NCI-H69 (cell line): ENCODE measurements around the gene ALOX15B.
A peak's percentile ranks its signal among the peaks of the same experiment; 100 is the strongest.
"Not testable (repeated sequence)": the region's sequence is repeated elsewhere in the genome, so short reads cannot be mapped to it uniquely, and the experiment has no call there.

ENCODE experiments used
- DNase-seq: peaks from one replicate; lab custom pipeline; 2025; lab: John Stamatoyannopoulos, UW

Gene ALOX15B

DNA sequence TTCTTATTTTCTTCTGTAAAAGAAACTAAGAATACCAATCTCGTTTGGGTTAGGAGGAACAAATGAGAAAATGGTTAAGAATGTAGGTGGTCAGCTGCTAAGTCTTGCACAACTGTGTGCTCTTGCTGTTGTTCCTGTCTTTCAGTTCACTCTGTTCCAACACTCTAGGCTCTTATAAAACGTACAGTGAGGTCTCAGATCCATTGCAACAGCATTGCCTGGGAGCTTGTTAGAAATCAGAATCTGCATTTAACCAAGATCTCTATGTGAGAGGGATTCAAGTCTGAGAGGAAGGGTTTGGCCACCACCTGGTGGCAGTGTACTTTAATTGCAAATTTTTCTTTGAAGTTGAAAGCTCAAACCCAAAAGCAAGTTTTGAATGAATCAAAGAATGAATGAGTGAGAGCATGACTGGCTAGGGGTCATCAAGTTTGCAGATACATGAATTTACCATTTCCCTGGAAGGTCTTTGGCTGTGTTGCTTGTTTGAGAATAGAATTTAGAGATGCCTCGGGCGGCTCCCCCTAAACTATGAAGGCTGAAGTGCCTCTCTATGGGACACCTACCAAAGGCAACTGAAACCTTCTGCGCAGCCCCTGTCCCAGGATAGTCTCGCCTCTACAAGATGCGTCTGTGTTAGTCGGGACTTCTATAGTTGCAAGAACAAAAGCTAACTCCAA is 2.5 kb downstream of the ALOX15B start:
- peak; percentile 52 for DNase-seq

DNA sequence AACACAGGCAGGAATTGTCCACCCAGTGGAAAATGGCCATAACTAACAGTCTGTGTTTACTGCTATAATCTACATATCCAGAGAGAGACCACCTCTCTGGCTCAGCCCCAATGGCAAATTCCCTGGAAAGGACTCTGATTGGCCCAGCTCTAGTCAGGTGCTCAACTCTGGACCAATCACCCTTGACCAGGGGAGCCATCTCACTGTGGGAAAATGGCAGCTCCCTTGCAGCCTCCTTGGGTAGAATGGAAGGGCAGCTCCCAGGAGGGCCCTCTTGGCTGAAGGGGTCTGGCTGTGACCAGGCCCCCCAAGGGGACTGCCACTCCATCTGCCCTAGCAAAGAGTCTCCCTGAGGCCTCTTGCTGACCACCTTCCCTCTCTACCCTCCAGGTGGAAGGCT is 3.1 kb downstream of the ALOX15B start:
- no peak for DNase-seq

DNA sequence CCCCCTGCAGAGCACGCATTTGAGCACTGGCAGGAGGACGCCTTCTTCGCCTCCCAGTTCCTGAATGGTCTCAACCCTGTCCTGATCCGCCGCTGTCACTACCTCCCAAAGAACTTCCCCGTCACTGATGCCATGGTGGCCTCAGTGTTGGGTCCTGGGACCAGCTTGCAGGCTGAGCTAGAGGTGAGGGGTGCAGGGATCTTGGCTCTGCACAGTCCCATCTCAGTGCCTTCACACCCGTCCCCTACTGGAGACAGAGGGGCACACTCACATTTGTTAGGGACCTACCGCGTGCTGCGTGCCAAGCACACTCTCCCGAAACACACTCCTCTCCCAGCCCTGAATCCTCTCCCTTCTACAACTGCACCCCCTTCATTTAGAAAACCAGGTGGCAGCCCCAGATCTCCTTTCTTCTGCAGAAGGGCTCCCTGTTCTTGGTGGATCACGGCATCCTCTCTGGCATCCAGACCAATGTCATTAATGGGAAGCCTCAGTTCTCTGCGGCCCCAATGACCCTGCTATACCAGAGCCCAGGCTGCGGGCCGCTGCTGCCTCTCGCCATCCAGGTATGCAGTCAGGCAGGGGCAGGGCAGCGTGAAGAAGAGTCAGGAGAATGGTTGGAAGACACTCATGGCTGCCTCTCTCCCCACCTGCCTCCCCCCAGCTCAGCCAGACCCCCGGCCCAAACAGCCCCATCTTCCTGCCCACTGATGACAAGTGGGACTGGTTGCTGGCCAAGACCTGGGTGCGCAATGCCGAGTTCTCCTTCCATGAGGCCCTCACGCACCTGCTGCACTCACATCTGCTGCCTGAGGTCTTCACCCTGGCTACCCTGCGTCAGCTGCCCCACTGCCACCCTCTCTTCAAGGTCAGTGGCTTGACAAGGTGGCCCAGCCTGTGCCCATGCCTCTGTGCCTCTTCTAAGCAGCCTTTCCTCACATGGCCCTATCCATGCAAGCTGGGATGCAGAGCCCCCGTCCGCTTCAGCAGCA is 6.3 kb downstream of the ALOX15B start:
- DNase-seq, result no peak

DNA sequence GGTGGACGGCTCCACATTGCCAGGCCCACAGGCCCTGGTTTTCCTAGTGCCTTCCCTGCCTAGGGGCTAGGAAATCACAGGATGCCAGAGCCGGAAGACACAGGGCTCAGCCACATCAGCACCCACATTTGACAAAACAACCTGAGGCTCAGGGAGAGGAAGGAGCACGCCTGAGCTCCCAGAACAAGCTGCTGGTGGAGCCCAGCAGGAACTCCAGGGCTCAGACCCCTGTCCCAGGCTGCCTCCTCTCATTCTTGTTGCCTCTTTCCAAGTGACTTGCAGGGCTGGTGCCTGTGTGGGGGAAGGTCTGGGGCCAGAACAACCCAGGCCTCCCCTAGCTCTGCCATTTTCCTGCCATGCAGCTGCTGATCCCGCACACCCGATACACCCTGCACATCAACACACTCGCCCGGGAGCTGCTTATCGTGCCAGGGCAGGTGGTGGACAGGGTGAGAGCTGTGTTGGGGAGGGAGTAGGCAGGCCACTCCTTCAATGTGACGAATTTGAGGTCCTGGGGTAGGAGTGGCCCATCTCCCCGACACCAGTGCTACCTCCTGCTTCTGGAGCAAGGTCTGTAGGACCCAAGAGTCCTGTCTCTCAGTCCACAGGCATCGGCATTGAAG is 7.6 kb downstream of the ALOX15B start:
- no peak for DNase-seq

DNA sequence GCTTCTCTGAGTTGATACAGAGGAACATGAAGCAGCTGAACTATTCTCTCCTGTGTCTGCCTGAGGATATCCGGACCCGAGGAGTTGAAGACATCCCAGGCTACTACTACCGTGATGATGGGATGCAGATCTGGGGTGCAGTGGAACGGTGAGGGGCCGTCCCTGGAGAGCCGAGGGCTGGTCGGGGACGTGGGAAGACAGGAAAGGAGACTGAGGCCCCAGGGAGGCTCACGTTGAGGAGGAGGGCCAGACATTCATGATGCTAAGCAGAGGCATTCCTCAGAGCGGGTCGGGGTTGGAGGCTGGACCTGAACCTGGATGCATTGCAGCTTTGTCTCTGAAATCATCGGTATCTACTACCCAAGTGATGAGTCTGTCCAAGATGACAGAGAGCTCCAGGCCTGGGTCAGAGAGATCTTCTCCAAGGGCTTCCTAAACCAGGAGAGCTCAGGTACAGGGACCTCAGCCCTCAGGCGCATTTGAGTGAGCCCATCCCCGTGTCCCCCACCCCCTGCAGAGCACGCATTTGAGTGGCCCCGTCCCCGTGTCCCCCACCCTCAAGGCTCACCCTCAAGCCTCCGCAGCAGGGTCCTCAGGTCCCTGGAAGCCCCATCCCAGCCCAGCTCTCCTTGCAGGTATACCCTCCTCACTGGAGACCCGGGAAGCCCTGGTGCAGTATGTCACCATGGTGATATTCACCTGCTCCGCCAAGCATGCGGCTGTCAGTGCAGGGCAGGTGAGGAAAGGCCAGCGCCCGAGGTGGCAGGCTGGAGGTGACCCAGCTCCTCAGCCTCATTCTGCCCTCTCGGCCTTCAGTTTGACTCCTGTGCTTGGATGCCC is 8.3 kb downstream of the ALOX15B start:
- no peak for DNase-seq

DNA sequence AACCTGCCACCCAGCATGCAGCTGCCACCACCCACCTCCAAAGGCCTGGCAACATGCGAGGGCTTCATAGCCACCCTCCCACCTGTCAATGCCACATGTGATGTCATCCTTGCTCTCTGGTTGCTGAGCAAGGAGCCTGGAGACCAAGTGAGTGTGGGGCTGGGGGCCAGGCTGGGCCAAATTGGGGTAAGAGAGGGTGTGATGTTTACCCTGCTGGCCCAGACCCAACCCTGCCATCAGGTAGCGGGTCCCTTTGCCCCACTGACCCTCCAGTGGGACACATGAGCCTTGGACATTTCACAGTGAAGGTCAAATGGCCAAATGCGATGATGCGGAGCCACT is 8.9 kb downstream of the ALOX15B start:
- no peak for DNase-seq

DNA sequence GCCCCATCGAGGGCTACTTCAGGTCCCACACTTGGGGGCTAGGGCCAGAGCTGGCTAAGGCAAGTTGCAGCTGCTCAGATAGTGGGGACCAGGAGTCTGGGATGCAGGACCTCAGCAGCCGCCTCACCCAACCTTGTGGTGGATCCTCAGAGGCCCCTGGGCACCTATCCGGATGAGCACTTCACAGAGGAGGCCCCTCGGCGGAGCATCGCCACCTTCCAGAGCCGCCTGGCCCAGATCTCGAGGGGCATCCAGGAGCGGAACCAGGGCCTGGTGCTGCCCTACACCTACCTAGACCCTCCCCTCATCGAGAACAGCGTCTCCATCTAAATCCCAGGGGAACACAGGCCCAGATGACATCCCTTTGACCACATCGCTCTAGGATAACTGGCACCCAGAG is 9.4 kb downstream of the ALOX15B start:
- DNase-seq, result no peak

DNA sequence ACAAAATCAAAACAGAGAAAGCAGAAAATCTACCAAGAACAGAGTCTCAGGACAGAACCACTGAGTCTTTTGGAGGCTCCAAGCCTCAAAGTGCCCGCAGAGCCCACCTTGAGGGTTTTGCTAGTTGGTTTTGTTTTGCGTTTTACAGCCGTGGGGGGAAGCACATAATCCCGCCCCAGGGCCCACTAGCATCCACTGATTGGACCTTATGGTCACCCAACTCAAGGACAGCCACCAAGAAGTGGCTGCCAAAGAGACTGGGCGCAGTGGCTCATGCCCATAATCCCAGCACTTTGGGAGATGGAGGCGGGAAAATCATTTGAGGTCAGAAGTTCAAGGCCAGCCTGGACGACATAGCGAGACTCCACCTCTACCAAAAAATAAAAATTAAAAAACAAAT is 9.9 kb downstream of the ALOX15B start:
- no peak for DNase-seq

DNA sequence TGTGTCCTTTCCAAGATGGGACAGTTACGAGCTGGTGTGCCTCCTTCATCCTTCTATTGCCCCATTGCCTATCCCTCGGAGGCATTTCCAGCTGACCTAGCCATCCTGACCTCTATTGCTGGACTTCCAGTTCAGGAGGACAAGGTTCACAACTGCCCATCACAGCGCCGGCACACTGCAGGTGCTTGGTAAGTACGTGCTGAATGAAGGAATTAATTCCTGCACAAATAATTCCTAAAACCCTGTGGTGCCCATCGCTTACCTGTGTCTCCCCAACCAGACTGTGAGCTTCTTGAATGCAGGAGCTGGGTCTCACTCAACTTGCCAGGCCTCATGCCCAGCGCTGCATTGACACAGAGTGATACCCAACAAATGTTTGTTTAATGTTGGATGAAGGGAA is 13.0 kb downstream of the ALOX15B start:
- DNase-seq, result no peak

DNA sequence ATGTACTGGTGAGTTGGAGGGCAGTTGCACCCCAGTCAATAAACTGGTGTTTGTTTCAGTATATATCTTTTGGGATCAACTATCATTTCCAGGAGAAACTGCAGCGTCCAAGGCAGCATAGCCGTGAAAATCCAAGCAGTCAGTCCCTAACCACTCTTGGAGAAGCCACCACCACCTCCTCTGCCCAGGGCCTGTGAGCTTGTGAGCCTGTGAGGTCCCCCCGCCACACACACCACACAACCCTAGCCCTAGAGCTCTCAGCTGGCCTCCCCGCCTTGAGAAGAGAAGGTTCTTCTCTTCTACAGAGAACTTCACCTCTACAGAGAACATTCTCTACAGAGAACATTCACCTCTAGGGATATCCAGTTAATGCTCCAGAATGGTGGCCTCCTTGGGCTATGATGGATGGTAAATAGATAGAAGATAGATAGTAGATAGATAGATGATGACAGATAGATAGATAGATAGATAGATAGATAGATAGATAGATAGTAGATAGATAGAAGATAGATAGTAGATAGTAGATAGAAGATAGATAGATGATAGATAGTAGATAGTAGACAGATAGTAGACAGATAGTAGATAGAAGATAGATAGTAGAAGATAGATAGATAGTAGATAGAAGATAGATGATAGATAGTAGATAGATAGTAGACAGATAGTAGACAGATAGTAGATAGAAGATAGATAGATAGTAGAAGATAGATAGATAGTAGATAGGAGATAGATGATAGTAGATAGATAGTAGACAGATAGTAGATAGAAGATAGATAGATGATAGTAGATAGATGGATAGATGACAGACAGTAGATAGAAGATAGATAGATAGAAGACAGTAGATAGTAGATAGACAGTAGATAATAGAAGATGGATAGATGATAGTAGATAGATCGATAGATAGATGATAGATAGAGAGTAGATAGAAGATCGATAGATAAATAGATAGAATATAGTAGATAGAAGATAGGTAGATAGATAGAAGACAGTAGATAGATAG is 13.7 kb downstream of the ALOX15B start:
- DNase-seq, result no peak

DNA sequence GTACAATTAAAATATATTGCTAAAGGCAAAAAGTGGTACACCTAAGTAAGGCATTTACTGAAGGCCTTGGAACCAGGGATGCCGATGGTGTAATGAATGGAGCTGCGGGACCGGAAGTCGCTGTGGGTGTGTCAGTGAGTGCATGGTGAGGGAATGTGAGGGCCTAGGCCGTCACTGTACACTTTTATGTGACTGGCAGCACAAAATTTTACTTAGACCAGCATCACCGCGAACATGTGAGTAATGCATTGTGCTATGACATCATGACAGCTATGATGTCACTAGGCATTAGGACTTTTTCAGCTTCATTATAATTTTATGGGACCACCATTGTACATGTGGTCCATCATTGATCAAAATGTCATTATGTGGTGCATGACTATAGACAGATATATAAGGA is 14.7 kb downstream of the ALOX15B start:
- no peak for DNase-seq

DNA sequence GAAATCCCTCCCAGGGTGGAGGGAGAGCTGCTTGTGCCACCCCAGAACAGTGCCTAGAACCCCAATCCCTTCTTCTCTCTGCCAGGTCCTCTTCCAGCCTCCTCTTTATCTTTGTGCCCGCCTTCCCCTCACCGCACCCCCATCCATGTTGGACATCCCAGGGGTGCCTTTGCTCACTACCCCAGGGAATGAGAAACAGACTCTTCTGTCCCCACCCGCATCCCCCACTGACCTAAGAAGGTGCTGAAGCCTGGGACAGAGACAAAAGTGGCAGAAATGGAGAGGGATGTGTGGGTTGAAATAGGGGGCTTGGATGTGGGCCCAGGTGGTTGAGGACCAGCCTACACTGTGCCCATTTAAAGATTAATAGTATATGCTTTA is 17.0 kb downstream of the ALOX15B start:
- no peak for DNase-seq

DNA sequence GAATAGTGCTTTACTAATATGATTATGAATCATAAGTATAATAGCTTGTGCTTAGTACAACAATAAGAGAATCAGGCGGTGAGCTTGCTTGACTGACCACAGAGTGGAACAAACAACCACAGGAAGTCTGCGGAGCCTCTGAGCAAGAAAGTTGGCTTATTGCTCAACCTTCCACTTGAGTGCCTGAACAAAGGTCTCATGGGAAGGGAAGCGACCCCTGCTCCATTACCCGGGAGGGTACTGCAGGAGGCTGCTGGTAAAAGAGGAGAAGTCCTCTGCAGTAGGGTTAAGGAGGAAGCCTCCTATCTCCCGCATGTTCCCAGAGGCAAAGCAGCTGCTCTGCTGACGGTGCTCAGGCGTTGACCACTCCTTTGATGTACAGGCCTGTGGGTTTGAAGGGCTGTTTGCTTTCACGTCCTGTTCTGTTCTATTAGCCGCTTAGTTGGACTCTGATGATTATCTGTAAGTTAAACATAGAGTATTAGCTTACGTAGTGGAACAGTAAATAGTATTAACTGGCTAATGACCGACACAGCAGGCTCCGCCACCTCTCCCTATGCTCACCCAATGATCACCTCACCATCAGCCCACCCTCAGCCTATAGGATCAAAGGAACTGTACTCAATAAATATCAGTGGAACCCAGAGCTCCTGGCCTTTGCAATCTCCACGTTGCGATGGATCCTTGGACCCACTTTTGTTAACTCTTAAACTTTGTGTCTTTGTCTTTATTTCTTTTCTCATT is 17.5 kb downstream of the ALOX15B start:
- DNase-seq, result no peak

DNA sequence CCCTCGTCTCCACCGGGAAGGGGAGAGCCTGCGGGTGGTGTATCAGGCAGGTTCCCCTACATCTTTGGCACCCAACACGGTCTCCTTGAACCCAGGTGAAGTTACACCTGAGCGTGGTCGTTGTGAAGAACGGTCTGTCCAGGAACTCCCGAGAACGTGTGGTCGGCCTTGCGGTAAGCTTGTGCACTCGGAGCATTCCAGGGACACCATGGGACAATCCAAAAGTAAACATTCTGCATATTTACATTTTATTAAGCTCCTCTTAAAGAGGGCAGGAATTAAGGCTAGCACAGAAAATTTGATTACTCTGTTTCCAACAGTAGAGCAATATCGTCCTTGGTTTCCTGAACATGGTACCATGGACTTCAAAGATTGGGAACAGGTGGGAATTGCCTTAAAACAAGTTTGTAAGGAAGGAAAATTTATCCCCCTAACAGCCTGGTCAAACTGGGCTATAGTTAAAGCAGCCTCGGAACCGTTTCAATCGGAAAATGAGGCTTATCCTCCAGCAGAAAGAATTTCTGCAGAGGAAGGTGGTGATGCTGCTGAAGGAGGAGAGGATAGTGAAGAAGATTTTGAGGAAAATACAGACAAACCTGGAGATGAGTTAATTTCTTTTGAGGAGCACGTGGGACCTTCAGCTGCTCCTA is 18.2 kb downstream of the ALOX15B start:
- no peak for DNase-seq

DNA sequence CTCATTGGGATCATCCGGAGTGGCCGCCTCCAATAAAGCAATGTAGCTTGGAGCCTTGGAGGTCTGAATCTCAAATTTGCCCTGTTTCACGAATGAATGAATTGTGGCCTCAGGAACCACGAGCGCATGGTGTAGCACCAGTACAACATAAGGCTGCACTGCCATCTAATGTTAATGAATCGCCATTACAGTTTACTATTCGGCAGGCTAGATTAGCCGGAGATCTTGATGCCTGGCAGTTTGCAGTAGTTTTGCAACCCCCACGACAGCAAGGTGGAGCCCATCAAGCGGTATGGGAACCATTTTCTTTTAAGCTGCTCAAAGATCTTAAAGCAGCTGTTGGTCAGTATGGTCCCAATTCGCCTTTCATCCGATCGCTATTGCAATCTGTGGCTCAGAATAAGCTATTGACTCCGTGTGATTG is 18.8 kb downstream of the ALOX15B start:
- DNase-seq, result peak; percentile 70

DNA sequence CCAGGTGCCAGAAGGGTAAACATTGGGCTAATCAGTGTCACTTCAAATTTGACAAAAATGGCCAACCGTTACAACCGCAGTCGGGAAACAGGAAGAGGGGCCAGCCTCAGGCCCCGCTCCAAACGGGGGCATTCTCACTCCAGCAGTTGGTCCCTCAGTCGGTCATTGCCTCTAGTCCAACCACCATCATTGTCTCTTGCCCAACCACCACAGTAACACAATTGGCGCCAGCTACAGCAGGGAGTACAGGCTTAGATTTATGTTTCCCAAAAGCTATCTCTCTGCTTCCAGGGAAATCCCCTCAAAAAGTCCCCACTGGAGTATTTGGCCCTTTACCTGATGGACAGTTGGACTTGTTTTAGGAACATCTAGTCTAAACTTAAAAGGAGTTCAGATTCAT is 20.3 kb downstream of the ALOX15B start:
- peak; percentile 40 for DNase-seq

DNA sequence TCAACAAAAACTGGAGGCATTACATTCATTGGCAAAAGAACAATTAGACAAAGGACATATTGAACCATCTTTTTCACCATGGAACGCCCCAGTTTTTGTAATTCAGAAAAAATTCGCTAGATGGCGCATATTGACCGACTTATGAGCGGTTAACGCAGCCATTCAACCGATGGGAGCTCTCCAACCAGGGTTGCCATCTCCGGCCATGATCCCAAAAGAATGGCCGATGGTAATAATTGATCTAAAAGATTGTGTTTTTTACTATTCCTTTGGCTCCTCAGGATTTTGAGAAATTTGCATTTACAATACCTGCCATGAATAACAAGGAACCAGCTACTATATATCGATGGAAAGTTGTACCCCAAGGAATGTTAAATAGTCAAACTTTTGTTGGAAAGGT is 21.4 kb downstream of the ALOX15B start:
- DNase-seq, result peak; percentile 72

DNA sequence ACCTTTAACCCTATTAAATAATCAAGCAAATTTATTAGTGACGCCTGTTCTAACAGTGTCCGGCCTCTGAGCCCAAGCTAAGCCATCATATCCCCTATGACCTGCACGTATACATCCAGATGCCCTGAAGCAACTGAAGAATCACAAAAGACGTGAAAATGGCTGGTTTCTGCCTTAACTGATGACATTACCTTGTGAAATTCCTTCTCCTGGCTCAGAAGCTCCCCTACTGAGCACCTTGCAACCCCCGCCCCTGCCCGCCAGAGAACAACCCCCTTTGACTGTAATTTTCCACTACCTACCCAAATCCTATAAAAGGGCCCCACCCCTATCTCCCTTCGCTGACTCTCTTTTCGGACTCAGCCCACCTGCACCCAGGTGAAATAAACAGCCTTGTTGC is 23.0 kb downstream of the ALOX15B start:
- DNase-seq, result not testable (repeated sequence)

DNA sequence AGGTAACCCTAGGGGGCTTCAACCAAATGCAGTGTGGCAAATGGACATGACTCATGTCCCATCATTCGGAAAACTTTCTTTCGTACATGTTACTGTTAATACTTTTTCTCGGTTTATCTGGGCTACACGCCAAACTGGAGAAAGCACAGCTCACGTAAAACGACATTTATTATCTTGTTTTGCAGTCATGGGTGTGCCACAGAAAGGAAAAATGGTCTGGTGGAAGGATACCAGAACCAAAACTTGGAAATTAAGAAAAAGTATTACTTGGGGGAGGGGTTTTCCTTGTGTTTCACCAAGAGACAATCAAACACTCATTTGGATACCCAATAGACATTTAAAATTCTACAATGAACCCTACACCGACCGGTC is 23.6 kb downstream of the ALOX15B start:
- no peak for DNase-seq
